Stimulated activated CD8-positive, alpha-beta memory T cell treated with anti-CD3 and anti-CD28 coated beads, Interleukin-7, amount 100 ng/mL, for 24 hours (primary cell): Measurements from ENCODE around the gene ANK2.

Experiments
- DNase-seq: peaks from one replicate; pipeline ENCODE4 v3.0.0-alpha.2; 2020; ENCODE audit warnings: low read depth

ANK2 gene

GRCh38 chr4:113094802-113095201, 45.3 kb downstream of the ANK2 start:
- DNase-seq = no peak

GRCh38 chr4:113101669-113102068, 52.2 kb downstream of the ANK2 start:
- DNase-seq = no peak

- DNase-seq = no peak
Measured at GRCh38 chr4:113103556-113103955, 54.1 kb downstream of the ANK2 start.

- no peak for DNase-seq
Measured at GRCh38 chr4:113106108-113106507, 56.7 kb downstream of the ANK2 start.

- no peak for DNase-seq
Measured at GRCh38 chr4:113109106-113109718, 59.8 kb downstream of the ANK2 start.

- no peak for DNase-seq
Measured at GRCh38 chr4:113112338-113112978, 63.0 kb downstream of the ANK2 start.

GRCh38 chr4:113113151-113113550, 63.7 kb downstream of the ANK2 start:
- no peak for DNase-seq

- no peak for DNase-seq
Measured at GRCh38 chr4:113114884-113115283, 65.4 kb downstream of the ANK2 start.

GRCh38 chr4:113116414-113117357, 67.2 kb downstream of the ANK2 start:
- DNase-seq = no peak

GRCh38 chr4:113117358-113117702, 67.9 kb downstream of the ANK2 start:
- no peak for DNase-seq

- DNase-seq = no peak
Measured at GRCh38 chr4:113122066-113122465, 72.6 kb downstream of the ANK2 start.

GRCh38 chr4:113125418-113125817, 76.0 kb downstream of the ANK2 start:
- DNase-seq = no peak

GRCh38 chr4:113131136-113131535, 81.7 kb downstream of the ANK2 start:
- no peak for DNase-seq

GRCh38 chr4:113131621-113132020, 82.2 kb downstream of the ANK2 start:
- no peak for DNase-seq

- DNase-seq = no peak
Measured at GRCh38 chr4:113141901-113142346, 92.5 kb downstream of the ANK2 start.

- DNase-seq = no peak
Measured at GRCh38 chr4:113142351-113142750, 92.9 kb downstream of the ANK2 start.

- no peak for DNase-seq
Measured at GRCh38 chr4:113144091-113144490, 94.6 kb downstream of the ANK2 start.

- DNase-seq = no peak
Measured at GRCh38 chr4:113145147-113145518, 95.7 kb downstream of the ANK2 start.

- DNase-seq = no peak
Measured at GRCh38 chr4:113145519-113146291, 96.3 kb downstream of the ANK2 start.

- DNase-seq = no peak
Measured at GRCh38 chr4:113146876-113147358, 97.5 kb downstream of the ANK2 start.

- no peak for DNase-seq
Measured at GRCh38 chr4:113147498-113148111, 98.2 kb downstream of the ANK2 start.

GRCh38 chr4:113148925-113149324, 99.5 kb downstream of the ANK2 start:
- DNase-seq = no peak
